ENCODE results near the gene PAOX.
"Not testable (repeated sequence)": the region's sequence is repeated elsewhere in the genome, so short reads cannot be mapped to it uniquely, and the experiment has no call there.

The PAOX gene

GRCh38 chr10:133373174-133374090, 5.6 kb upstream of the PAOX start, which contains the start of gene ECHS1:
TSS of gene ECHS1 (minus strand) at chr10:133373354. CDS start at chr10:133373333, 21 bp downstream.
- Histone ChIP-seq H3K79me2 (ENCODE audit: insufficient read depth, low read length) (no peaks in the 10 kb centered on the region), H4K20me1 (ENCODE audit: insufficient read depth, low read length) (no peaks in the 10 kb centered on the region), H3K4me2 (ENCODE audit: low read length) (peak within 1 kb of the TSS; percentile 68), H3K4me3 (ENCODE audit: low read depth, low read length, poor library complexity, severe bottlenecking) (peak within 1 kb of the TSS; percentile 82), H3K9ac (ENCODE audit: low read length) (peak within 1 kb of the TSS; percentile 73), H3K9me2 (ENCODE audit: low read depth, low read length) (no peaks in the 10 kb centered on the region), H3K36me3 (ENCODE audit: insufficient read depth, low read length) (peaks cover 12% of the 10 kb centered on the region), H2AFZ (ENCODE audit: low read length) (no peak within 1 kb of the TSS), H3K4me1 (ENCODE audit: insufficient read depth, low read length, severe bottlenecking) (peaks cover 23% of the 10 kb centered on the region), H3K27me3 (ENCODE audit: insufficient read depth, low read length) (no peaks in the 10 kb centered on the region), H3K9me3 (ENCODE audit: low read length) (no peaks in the 10 kb centered on the region), H3F3A (ENCODE audit: insufficient read depth, low read length) (no peaks in the 10 kb centered on the region), H3K27ac (ENCODE audit: low read depth, low read length, poor library complexity, severe bottlenecking) (no peak within 1 kb of the TSS)
- TF ChIP-seq EZH2 (IDR thresholded peaks at IDR 0.05; ENCODE audit: borderline replicate concordance, low read length) (no peak), CTCF (IDR thresholded peaks at IDR 0.05; ENCODE audit: low read length) (no peak)

GRCh38 chr10:133375357-133376115, 3.5 kb upstream of the PAOX start:
- H3K4me2 ChIP-seq (ENCODE audit: low read length), result no peak overlapping the region
- H3K27me3 ChIP-seq (ENCODE audit: insufficient read depth, low read length), result 0 out of 2 replicates have a peak, but pooled peaks cover 7% of the 10 kb centered on the region
- no peak overlapping the region for H3K4me3 ChIP-seq (ENCODE audit: low read depth, low read length, poor library complexity, severe bottlenecking)
- H3K79me2 ChIP-seq (ENCODE audit: insufficient read depth, low read length), result no peaks in the 10 kb centered on the region
- H3K4me1 ChIP-seq (ENCODE audit: insufficient read depth, low read length, severe bottlenecking), result peaks cover 23% of the 10 kb centered on the region
- no peaks in the 10 kb centered on the region for H3K9me2 ChIP-seq (ENCODE audit: low read depth, low read length)
- TF ChIP-seq CTCF (IDR thresholded peaks at IDR 0.05; ENCODE audit: low read length) (no peak), EZH2 (IDR thresholded peaks at IDR 0.05; ENCODE audit: borderline replicate concordance, low read length) (no peak)
- H4K20me1 ChIP-seq (ENCODE audit: insufficient read depth, low read length), result no peaks in the 10 kb centered on the region
- no peak overlapping the region for H2AFZ ChIP-seq (ENCODE audit: low read length)
- H3K9me3 ChIP-seq (ENCODE audit: low read length), result no peaks in the 10 kb centered on the region
- no peak overlapping the region for H3K9ac ChIP-seq (ENCODE audit: low read length)
- H3F3A ChIP-seq (ENCODE audit: insufficient read depth, low read length), result no peaks in the 10 kb centered on the region
- no peaks in the 10 kb centered on the region for H3K36me3 ChIP-seq (ENCODE audit: insufficient read depth, low read length)
- H3K27ac ChIP-seq (ENCODE audit: low read depth, low read length, poor library complexity, severe bottlenecking), result no peak overlapping the region

GRCh38 chr10:133376183-133376582, 2.9 kb upstream of the PAOX start:
- H2AFZ ChIP-seq (ENCODE audit: low read length); H3K27ac ChIP-seq (ENCODE audit: low read depth, low read length, poor library complexity, severe bottlenecking); H3K27me3 ChIP-seq (ENCODE audit: insufficient read depth, low read length); H3K9ac ChIP-seq (ENCODE audit: low read length); H3K9me2 ChIP-seq (ENCODE audit: low read depth, low read length); H3K4me3 ChIP-seq (ENCODE audit: low read depth, low read length, poor library complexity, severe bottlenecking); H3K79me2 ChIP-seq (ENCODE audit: insufficient read depth, low read length); H4K20me1 ChIP-seq (ENCODE audit: insufficient read depth, low read length); H3K36me3 ChIP-seq (ENCODE audit: insufficient read depth, low read length); H3F3A ChIP-seq (ENCODE audit: insufficient read depth, low read length); H3K4me2 ChIP-seq (ENCODE audit: low read length); H3K9me3 ChIP-seq (ENCODE audit: low read length): not testable (repeated sequence)
- H3K4me1 ChIP-seq (ENCODE audit: insufficient read depth, low read length, severe bottlenecking), result peaks cover 23% of the 10 kb centered on the region
